NCI-H524 (cell line): ENCODE data around the gene ZNF646.

Source experiments
- DNase-seq, 2 experiments: peaks; one replicate each; lab custom pipeline; 2025; lab: John Stamatoyannopoulos, UW

The ZNF646 gene

GRCh38 chr16:31108035-31108793 is 34.0 kb downstream of the ZNF646 start, which contains the start of gene BCKDK:
BCKDK (plus strand) TSS chr16:31108386; CDS start chr16:31109224, 838 bp downstream.
- peak; percentile 66 to 90 for DNase-seq

GRCh38 chr16:31108794-31109558 is 34.8 kb downstream of the ZNF646 start:
- no peak for DNase-seq

GRCh38 chr16:31109622-31110021 is 35.4 kb downstream of the ZNF646 start:
- DNase-seq, result no peak

- no peak for DNase-seq
Measured at GRCh38 chr16:31110106-31111034, 36.1 kb downstream of the ZNF646 start.

- DNase-seq, result no peak
Measured at GRCh38 chr16:31111881-31112466, 37.8 kb downstream of the ZNF646 start.

- DNase-seq, result no peak
Measured at GRCh38 chr16:31112711-31113110, 38.5 kb downstream of the ZNF646 start.

- no peak for DNase-seq
Measured at GRCh38 chr16:31113121-31114120, 39.2 kb downstream of the ZNF646 start.

- no peak for DNase-seq
Measured at GRCh38 chr16:31114468-31114867, 40.2 kb downstream of the ZNF646 start.

- peak; percentile 96 to 99 for DNase-seq
Measured at GRCh38 chr16:31117384-31118222, 43.4 kb downstream of the ZNF646 start, which contains the start of gene KAT8. KAT8 (plus strand) TSS chr16:31117664; CDS start chr16:31117682, 18 bp downstream.

- DNase-seq, result no peak
Measured at GRCh38 chr16:31118223-31119155, 44.3 kb downstream of the ZNF646 start.

- DNase-seq, result no peak
Measured at GRCh38 chr16:31120129-31120528, 45.9 kb downstream of the ZNF646 start.

- no peak for DNase-seq
Measured at GRCh38 chr16:31125844-31126243, 51.6 kb downstream of the ZNF646 start.

GRCh38 chr16:31127182-31127581 is 53.0 kb downstream of the ZNF646 start:
- DNase-seq, result no peak

- DNase-seq, result no peak
Measured at GRCh38 chr16:31128711-31129567, 54.7 kb downstream of the ZNF646 start.

GRCh38 chr16:31129568-31130335 is 55.5 kb downstream of the ZNF646 start:
- no peak for DNase-seq

GRCh38 chr16:31130336-31130891 is 56.2 kb downstream of the ZNF646 start:
- DNase-seq, result no peak
